Islet precursor cell (in vitro differentiated cells): ENCODE results near the gene RAET1G.
"Not testable (repeated sequence)": the region's sequence is repeated elsewhere in the genome, so short reads cannot be mapped to it uniquely, and the experiment has no call there.

Source experiments
- DNase-seq: peaks from one replicate; pipeline ENCODE4 v3.0.0-alpha.2; 2018

Gene RAET1G

DNA sequence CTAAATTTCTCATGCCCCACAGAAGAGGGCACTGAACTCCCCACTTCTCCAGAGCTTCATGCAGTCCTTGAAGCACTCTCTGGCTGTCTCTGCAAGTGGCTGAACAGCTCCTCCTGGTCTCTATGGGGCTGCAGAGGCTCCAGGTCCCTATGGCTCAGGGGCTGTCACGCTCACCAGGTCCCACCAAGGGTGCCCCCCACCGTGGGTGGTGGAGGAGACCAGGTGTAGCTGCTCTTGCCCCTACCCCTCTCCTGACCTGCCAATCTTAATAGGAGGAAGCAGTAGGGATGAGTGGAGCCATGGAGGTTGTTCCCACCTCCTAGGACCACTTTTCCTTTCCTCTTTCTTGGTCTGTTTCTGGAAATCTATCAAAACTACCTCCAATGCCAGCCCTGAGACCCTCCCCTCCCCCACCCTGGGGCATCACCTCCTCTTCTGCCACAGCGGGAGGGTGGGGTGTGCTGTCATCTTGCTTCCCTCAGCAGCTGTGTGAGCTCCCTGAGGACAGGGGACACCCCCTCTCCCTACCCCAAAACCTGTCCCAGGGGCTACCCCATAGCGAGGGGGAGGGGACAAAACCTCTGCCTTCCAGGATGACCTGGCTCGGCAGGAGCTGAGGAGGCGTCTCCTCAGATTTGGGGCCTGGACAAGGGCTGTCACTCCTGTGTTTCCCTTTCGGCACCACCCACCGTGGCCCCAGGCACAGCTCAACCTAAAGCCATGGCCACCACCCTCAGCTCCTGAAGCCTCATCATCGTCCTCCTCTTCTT, 13.0 kb downstream of the RAET1G start:
- peak; percentile 35 for DNase-seq

DNA sequence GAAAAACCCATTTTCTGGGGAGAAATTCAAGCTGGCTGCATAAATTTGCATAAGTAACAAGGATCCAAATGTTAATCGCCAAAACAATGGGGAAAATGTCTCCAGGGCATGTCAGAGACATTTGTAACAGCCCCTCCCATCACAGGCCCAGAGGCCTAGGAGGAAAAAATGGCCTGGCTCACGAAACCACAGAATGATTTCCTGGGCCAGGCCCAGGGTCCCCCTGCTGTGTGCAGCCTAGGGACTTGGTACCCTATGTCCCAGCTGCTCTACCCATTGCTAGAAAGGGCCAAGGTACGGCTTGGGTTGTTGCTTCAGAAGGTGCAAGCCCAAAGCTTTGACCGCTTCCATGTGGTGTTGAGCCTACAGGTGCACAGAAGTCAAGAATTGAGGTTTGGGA, 14.4 kb downstream of the RAET1G start:
- peak; percentile 20 for DNase-seq

DNA sequence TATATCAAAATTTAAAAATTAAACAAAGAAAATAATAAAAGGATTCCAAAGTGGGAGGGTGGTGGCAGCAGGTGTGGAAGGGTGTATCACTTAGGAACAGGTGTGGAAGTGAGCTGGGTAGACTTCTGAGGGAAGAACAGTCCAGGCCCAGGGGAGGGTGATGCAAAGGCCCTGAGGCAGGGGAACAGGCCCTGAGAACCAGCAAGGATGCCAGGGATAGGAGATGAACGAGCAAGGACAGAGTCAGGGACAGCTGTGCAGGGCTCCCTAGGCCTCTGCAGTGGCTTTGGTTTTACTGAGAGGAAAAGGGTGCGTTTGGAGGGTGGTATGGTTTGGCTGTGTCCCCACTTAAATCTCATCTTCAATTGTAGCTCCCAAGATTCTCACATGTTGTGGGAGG, 15.6 kb downstream of the RAET1G start:
- no peak for DNase-seq

DNA sequence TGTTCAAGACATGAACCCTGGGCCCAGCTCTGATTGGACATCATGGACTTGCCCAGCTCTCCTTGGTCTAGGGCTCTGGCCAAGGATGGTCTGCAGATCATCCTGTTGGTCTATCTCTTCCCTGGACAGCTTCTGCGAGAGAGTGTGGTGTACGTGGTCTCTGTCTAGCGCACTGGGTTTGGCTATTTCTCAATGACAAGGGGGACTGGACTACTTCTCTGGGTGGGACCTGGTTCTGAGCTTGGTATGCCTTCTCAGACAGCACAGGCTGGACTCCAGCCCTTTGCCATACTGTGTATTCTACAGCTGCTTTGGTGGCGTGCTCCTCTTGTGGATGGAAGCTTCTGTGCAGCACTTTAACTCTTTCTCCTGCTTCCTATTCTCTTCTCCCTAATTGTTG, 16.5 kb downstream of the RAET1G start:
- no peak for DNase-seq

DNA sequence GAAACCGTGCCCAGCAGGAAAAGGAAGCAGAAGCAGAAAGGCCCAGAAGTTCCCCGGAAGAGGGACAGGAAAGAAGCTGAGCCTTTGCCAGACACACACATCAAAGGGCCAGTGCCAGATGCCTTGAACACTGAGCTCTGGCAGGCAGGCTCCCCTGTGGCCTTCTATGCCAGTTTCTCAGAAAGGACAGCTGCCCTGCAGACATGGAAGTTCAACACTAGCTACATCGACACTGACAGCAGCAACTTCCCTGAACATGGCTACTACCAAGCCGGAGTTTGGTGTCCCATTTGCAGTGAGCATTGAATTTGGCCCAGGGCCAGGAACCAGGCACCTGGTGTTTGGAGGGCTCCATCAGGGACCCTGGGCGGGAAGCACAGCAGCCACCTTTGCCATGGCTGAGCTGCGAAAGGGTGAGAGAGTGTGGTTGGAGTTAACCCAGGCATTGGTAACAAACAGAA, 17.0 kb downstream of the RAET1G start:
- DNase-seq: no peak

DNA sequence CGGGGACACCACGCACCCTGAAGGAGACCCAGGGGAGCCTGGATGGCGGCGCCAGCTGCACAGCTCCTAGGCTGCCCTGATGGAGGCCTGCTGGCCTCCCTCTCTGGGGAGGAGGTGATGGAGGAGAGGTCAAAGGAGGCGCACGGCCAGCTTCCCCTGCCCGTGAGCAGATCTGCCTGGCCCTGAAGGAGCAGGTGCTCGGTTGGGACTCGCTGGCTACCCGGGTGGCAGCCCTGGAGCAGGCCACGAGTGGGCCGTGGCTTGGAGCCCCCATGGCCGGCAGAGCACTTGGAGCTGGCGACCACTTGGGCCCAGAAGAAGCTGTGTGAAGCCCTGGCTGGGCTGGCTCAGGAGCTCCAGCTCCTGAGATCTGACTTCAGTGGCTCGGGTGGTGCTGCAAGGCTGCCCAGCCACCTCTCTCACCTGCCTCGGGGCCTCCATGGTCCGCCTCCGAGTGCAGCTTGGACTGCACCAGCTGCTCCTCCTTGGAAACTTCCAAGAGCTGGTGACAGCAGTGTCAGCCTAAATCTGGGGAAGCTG, 17.5 kb downstream of the RAET1G start:
- no peak for DNase-seq

DNA sequence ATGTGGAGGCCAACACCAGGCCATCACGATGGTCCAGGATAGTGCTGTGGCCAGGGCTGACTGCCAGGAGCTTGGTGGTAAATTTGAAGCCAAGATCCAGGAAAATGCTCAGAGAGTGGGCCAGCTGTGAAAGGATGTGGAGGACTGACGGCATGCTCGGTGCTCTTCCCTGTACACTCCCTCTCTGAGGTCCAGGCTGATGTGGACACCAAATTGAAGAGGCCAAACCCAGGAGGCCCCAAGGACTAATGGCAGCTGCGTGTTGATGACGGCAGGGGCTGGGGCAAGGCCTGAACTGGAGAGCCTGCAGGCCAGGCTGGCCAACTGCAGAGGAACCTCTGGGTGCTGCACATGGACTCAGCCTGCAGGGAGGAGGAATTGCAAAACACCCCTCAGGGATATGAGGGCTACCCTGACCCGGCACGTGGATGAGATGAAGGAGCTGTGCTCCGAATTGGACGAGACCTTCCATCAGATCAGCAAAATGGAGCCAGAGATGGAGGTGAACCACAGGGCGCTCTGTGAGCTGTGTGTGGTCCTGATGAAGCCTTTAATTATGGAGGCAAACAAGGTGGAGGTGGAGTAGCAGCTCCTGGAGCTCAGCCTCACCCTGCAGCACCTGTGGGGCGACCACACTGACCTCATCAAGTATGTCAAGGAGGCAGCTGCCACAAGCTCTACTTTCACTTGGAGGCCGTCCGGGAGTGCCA, 18.1 kb downstream of the RAET1G start:
- DNase-seq: no peak

DNA sequence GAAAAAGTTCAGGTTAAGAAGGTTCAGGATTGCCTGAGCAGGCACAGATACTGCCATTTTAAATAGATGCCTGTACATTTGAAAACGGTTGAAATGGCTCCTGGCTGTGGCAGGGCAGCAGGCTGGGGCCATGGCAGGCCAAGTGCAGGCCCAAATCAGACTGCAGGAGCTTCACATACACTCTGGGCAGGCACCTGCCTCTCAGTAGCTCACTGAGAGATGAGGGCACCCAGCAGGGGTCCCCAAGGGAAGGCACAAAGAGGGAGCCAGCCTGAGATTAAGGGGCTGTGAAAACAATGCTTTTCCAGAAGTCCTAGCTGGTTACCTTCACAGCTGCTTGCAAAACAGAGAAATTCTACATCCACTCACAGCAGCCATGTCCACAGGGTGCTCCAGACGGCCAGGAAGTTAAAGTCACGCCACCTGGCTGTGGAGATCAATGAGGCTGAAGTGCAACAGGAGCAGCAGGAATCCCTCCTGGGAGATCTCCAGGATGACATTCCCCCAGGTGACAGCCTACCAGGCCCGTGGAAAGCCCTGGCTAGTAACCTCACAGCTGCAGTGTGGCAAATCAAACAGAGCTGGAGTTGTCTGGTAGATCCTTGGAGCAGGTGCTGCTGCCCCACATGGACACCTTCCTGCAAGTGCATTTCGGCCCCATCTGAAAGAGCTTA, 18.8 kb downstream of the RAET1G start:
- DNase-seq: peak; percentile 50

DNA sequence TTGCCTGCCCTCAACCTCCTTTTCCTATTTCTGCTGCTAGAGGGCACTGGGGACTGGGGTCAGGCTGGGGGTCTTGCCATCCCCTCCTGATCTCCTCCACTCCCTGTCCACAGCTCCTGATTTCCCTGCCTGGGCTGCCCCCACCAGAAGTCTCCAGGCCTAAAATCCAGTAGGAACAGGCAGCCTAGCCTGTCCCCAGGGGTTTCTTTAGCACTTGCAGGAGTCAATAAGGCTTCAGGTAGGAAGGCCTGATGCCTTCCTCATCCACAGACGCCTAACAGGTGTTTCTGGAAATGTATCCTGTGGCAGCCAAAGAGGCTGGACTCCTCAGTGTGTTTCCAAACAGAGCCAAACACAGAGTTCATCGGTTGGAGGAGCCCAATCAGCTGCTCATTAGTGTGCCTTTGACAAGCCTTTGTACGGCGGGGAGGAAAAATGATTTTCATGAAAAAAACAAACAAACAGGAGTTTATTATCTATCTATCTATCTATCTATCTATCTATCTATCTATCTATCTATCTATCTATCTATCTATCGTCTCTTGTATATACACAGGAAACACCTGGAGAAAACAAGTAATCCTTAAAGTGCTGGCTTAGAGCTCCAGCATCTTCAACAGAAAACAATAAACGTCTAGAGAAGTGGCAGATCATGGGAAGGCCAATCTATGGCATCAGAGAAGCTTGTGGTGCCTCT, 21.3 kb downstream of the RAET1G start:
- DNase-seq: no peak

DNA sequence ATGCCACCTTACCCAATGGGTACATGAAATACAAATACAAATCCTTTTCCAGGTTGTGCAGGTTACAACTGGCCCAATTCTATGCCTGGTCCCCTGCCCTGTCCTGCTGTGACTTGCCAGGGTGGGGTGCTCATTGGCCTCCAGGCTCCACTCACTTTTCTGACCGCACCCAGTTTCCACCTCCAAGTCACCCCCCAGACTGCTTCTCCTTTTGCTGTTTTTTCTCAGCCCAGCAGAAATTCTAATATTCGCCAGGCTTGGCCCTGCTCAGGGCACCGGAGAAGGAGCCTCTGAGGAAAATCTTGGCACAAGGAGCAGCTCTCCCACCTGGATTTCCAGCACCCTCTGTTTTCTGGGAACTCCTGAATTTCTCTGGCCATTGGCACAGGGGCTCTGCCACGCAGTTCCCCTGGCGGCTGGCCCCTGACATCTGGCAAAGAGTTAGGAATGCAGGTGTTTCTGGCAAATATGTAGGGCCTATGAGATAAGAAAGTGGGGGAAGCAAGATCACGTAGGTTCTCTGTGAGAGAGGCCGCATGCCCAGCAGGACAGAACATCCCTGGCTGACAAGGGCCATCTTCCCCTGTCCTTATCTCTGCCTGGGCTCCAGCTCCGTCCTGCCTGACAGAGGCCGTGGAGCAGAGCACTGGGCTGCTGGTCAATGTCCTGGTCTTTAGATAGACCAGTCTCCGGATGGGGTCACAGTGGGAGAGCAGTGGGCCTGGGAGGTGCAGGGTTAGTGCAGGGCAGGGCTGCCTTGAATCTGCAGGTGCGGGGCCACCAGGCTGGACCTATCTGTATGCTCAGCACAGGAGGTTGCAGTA, 22.1 kb downstream of the RAET1G start:
- no peak for DNase-seq

DNA sequence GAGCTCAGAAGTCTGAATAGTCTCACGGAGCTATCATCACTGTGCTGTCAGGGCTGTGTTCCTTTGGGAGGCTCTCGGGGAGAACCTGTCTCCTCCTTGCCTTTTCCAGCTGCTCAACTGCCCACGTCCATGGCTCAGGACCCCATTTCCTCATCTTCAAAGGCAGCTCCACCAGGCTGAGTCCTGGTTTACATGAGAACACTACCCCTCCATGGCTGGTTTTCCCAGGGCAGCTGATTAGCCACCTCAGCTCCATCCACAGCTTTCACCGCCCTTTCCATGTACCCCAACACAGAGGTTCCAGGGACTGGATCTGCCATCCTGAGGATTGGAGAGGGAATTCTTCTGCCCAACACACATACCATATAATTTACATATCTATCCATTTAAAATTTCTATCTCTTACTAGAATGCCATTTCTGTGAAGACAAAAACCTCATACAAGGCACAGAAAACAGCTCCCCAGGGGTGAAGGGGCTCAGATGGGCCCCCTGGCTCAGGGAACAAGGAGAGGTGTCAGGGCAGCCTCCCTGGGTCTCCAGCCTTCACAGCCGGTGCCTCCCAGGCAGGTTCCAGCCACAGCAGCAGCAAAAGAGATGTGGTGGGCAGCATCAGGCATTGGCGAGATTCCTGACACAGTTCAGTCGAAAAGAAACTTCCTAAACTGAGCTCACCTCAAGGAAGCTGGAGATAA, 22.8 kb downstream of the RAET1G start:
- DNase-seq: no peak

DNA sequence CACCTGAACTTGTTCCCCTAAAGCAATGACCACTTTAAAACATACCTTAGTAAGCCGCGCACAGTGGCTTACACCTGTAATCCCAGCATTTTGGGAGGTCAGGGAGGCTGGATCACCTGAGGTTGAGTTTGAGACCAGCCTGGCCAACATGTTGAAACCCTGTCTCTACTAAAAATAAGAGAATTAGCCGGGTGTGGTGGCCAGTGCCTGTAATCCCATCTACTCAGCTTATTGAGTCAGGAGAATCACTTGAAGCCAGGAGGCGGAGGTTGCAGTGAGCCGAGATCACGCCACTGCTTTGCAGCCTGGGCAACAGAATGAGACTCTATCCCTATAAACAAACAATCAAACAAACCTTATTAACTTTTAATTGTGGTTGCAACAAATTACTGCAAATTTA, 23.4 kb downstream of the RAET1G start:
- no peak for DNase-seq

DNA sequence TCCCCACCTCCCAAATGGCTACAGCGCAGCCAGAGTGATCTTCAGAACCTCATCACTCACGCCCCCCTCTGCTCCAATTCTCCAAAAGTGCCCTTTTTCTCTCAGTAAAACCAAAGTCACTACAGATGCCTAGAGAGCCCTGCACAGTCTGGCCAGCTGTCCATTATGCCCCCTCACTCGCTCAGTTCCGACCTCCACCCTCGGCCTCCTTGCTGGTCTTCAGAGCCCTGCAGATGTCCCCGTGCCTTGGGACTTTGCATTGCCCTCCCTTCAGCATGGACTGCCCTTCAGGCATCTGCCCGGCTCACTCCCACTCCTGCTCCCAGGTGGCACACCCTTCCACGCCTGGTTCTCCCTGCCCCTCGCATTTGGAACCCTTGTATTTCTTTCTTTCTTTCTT, 24.0 kb downstream of the RAET1G start:
- DNase-seq: no peak

DNA sequence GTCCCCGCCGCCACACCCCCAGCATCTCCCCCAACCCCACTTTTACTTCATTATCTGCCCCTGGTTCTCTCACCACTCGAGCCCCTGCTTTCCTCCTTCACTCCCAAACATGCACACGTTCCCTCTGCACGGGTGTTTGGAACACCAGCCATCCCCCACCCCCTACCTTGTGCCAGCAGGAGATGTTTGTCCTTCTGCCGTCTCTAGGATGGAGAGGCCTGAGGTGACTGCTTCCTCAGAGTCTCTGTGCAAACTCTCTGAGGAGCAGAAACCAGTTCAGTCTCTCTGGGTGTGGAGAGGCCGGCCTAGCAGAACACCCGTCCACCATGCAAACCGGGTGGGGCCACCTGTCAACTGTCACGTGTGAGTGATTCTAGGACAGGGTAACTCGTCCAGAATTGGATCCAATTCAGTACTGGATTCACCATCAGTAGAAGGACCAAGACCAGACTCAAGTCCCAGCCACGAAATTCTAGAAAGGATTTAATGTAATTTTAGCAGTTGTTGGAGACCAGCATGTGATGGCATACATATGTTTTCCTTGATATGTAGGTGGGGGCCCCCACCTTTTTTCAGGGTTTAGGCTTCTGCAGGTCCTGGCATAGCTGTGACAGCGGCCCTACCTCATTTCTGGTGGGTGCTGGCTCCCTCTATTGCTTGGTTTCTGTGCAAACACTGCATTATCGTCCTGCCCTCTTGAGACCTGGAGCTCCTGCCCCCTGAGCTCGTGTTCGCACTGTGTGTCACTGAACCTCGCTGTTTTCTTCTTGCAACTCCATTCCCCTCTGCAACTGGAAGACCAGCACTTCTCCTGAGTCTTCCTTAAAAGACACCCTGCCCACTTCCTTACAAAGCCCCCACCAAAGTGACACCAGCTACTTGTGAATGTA, 24.8 kb downstream of the RAET1G start, which contains the start of gene RAET1E:
TSS of gene RAET1E (minus strand) at position 259 of the 890 bp plus-strand sequence. CDS start 7,212 bp downstream, outside the sequence.
- DNase-seq: no peak

DNA sequence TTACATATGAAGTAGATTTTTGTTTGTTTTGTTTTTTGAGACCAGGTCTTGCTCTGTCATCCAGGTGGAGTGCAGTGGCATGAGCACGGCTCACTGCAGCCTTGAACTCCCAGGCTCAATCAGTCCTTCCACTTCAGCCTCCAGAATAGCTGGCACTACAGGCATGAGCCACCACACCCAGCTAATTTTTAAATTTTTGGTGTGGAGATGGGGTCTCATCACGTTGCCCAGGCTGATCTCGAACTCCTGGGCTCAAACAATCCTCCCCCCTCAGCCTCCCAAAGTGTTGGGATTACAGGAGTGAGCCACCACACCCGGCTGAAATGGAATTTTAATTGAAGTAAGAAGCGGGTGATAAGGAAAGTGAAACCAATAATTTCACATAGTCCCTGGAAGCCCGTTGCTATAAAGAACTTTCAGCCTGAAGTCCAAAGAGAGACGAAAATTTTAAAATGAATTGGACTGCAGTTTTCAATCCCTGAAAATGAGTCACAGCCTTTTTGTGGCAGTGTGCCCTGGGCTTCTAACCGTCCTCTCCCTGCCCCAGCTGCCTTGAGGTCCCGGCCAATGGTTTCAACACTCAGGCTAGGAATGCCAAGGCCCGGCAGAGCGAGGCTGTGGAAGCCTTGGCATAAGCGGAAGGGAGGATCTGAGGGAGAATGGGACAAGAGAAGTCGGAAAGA, 25.8 kb downstream of the RAET1G start:
- no peak for DNase-seq

DNA sequence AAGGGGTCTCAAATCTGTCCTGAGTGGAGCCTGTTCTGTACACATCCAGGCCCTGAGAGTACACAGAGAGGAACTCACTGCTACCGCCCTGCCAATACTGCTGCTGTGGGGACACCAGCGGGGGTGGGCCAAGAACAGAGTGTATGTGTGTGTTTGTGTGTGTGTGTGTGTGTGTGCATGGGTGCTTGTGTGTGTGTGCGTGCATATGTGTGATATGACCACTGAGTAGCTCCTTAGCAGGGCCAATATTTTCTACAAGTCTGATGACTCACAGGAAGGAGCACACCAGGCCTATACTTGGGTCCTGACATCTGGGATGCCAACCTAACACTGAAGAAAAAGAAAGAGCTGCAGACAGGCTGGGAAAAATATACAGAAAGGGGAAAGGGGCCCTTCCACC, 26.4 kb downstream of the RAET1G start:
- DNase-seq: no peak

DNA sequence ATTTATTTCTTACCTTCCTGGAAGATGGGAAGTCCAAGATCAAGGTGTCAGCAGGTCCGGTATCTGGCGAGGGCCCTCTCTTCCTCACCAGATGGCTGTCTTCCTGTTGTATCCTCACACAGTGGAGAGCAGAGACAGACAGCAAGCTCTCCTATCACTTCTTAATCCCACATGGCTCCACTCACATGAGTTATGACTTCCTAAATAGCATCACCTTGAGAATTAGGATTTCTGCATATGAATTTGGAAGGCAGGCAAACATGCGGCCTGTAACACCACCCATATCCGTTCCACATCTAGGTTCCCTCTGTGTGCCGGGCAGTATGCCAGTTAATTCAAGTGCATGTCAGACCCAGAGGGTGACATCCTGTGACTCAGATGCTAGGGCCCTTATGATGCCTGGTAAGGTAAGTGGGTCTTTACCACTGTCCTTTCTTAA, 27.1 kb downstream of the RAET1G start:
- DNase-seq: no peak

DNA sequence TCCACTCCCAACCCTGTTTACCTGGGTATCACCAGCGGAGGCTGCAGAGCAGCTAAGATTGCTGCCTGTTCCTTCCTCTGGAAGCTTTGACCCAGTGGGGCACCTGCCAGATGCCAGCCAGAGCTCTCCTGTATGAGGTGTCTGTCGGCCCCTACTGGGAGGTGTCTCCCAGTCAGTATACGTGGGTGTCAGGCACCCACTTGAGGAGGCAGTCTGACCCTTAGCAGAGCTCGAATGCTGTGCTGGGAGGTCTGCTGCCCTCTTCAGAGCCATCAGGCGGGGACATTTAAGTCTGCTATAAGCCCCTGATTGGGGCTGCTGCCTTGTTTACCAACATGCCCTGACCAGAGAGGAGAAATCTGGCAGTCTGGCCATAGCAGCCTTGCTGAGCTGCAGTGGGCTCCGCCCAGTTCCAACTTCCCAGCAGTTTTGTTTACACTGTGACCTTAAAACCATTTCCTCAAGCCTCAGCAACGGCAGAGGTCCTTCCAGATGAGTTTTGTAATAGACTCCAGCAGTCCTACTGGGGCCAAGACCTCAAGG, 27.8 kb downstream of the RAET1G start:
- no peak for DNase-seq

DNA sequence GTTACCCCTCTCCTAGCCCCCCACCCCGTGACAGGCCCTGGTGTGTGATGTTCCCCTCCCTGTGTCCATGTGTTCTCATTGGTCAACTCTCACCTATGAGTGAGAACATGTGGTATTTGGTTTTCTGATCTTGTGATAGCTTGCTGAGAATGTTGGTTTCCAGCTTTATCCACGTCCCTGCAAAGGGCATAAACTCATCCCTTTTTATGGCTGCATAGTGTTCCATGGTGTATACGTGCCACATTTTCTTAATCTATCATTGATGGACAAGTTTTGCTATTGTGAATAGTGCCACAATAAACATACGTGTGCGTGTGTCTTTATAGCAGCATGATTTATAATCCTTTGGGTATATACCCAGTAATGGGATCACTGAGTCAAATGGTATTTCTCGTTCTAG, 31.1 kb downstream of the RAET1G start:
- not testable (repeated sequence) for DNase-seq
